Measurements from ENCODE around the gene EXTL2. TPM values are rescaled to one million over a fixed set of nuclear protein-coding genes. Genes with fewer than 3 reads are reported as not detected.
A peak's percentile ranks its signal among the peaks of the same experiment; 100 is the strongest.
"Not testable (repeated sequence)": the region's sequence is repeated elsewhere in the genome, so short reads cannot be mapped to it uniquely, and the experiment has no call there.

EXTL2 gene, protein sequence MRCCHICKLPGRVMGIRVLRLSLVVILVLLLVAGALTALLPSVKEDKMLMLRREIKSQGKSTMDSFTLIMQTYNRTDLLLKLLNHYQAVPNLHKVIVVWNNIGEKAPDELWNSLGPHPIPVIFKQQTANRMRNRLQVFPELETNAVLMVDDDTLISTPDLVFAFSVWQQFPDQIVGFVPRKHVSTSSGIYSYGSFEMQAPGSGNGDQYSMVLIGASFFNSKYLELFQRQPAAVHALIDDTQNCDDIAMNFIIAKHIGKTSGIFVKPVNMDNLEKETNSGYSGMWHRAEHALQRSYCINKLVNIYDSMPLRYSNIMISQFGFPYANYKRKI
- total RNA-seq, result 10 to 100 TPM in 1 of 2 experiments, 1 to 10 TPM in 1; 10.0 to 10.8 TPM

- peak within 1 kb of the TSS; percentile 97 for H3K4me3 Mint-ChIP-seq
- no peaks in the 10 kb centered on the region for H3K27me3 Mint-ChIP-seq
- peak; percentile 83 for DNase-seq
- peak within 1 kb of the TSS; percentile 99 for H3K27ac Mint-ChIP-seq
- H3K4me1 Mint-ChIP-seq, result peaks cover 43% of the 10 kb centered on the region
- H3K36me3 Mint-ChIP-seq, result peaks cover 60% of the 10 kb centered on the region
- peaks cover 13% of the 10 kb centered on the region for H3K9me3 Mint-ChIP-seq
Observed at GRCh38 chr1:100894603-100895539, at the start of gene EXTL2. EXTL2 (minus strand) TSS chr1:100894842; CDS start chr1:100888757, 6,085 bp downstream.

DNA sequence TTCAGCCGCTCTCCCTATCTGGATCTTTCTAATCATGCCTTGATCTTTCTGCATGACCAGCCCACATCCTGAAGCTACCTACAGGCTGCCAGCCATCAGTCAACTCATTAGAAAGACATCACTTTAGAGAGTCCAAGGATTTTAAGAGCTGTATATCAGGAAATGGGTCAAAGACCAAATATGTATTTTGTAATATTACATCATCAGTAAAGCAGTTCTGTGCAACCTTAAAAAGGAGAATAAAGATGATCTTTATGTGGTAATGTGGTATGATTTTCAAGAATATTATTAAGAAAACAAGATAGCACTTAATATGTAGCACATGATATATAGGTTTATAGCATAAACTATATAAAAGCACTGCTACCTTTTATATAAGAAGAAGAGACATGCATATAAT is 48.9 kb upstream of the EXTL2 start:
- Mint-ChIP-seq H3K4me3 (no peak overlapping the region), H3K9me3 (peaks cover 46% of the 10 kb centered on the region), H3K27ac (peak overlapping the region; percentile 96), H3K36me3 (peaks cover 87% of the 10 kb centered on the region), H3K27me3 (peaks cover 5% of the 10 kb centered on the region), H3K4me1 (peaks cover 45% of the 10 kb centered on the region)
- DNase-seq, result no peak

GRCh38 chr1:100942304-100943046 is 47.8 kb upstream of the EXTL2 start:
- Mint-ChIP-seq H3K4me1 (peaks cover 37% of the 10 kb centered on the region), H3K27ac (peak overlapping the region; percentile 96), H3K27me3 (peaks cover 5% of the 10 kb centered on the region), H3K4me3 (peak overlapping the region; percentile 35), H3K9me3 (peaks cover 42% of the 10 kb centered on the region), H3K36me3 (peaks cover 87% of the 10 kb centered on the region)
- no peak for DNase-seq

DNA sequence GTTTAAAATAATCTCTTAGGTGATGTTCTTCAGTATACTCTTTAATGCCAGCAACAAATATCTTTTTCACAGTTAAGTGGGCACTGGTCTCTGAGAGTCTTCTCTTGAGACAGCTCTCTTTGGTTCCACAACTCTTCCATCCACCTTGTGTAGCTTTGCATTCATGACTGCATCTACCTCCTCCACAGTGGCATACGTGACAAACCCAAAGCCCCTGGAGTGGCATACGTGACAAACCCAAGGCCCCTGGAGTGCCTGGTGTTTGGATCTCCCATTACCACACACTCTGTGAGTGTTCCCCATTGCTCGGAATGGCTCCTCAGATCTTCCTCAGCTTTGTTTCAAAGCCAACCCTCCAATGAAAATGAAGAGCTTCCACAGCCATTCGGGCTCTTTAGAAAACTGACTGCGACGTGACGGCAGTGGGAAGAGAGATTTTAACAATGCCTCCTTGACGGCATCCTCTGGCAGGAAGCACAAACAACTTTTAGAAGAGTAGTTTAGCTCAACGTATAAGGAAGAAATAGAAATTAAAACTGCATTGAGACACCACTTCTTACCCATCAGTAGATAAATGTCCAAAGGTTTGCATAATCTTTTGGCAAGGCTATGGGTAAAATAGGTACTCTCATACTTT is 47.1 kb upstream of the EXTL2 start:
- H3K4me1 Mint-ChIP-seq, result peaks cover 32% of the 10 kb centered on the region
- H3K4me3 Mint-ChIP-seq, result peak overlapping the region; percentile 33

DNA sequence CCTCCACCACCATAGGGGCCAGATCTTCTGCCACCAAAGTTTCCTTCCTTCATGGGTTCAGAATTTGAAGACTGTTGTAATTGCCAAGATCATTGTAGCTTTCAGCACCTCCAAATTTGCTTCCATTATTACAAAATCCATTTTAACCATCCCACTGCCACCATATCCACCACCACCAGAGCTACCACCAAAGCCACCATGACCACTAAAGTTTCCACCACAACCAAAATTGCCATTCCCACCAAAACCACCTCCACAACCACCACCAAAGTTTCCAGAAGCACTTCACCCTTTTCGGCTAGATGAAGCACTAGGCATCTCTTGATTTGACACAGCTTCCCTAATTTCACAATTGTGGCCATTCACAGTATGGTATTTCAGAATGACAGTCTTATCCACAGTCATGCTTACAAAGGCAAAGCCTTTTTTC is 46.5 kb upstream of the EXTL2 start:
- H3K9me3 Mint-ChIP-seq, result peaks cover 33% of the 10 kb centered on the region
- H3K36me3 Mint-ChIP-seq, result peaks cover 84% of the 10 kb centered on the region
- peaks cover 5% of the 10 kb centered on the region for H3K27me3 Mint-ChIP-seq
- peak; percentile 48 for DNase-seq
- H3K27ac Mint-ChIP-seq, result peak overlapping the region; percentile 96
- H3K4me3 Mint-ChIP-seq, result peak overlapping the region; percentile 75
- peaks cover 36% of the 10 kb centered on the region for H3K4me1 Mint-ChIP-seq

More for the DNA sequence above, 47.1 kb upstream of the EXTL2 start:
- no peak for DNase-seq
- Mint-ChIP-seq H3K27me3 (peaks cover 5% of the 10 kb centered on the region), H3K27ac (peak overlapping the region; percentile 96), H3K36me3 (peaks cover 84% of the 10 kb centered on the region), H3K9me3 (peaks cover 36% of the 10 kb centered on the region)

GRCh38 chr1:100936194-100936967 is 41.7 kb upstream of the EXTL2 start:
- DNase-seq, result no peak
- Mint-ChIP-seq H3K36me3 (peaks cover 88% of the 10 kb centered on the region), H3K27ac (no peak overlapping the region), H3K4me3 (no peak overlapping the region), H3K27me3 (peaks cover 5% of the 10 kb centered on the region), H3K4me1 (peaks cover 46% of the 10 kb centered on the region), H3K9me3 (peaks cover 23% of the 10 kb centered on the region)

GRCh38 chr1:100933555-100933954 is 38.9 kb upstream of the EXTL2 start:
- peaks cover 18% of the 10 kb centered on the region for H3K9me3 Mint-ChIP-seq
- peaks cover 58% of the 10 kb centered on the region for H3K4me1 Mint-ChIP-seq
- not testable (repeated sequence) for H3K27me3 Mint-ChIP-seq, H3K4me3 Mint-ChIP-seq, H3K27ac Mint-ChIP-seq, DNase-seq
- H3K36me3 Mint-ChIP-seq, result peaks cover 81% of the 10 kb centered on the region

DNA sequence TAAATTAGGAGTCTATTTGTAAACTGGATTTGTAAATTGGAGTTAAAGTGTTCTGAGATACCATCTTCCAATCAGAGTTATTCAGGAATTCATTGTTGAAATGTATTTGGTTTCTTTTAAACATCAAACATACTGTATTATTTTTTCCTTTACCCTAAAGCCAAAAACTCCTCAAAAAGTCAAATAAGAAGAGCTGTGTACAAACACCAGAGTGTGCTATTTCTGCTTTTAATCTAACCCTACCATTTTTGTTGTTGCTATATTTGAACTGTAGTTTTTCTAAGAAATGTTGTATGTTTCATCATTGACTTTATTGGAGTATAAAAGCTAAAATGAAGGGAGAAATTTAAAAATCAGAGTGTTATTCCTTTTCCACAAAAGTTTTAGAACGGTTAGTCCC is 37.1 kb upstream of the EXTL2 start:
- Mint-ChIP-seq H3K27ac (peak overlapping the region; percentile 10), H3K27me3 (no peaks in the 10 kb centered on the region), H3K4me3 (no peak overlapping the region), H3K36me3 (peaks cover 65% of the 10 kb centered on the region), H3K9me3 (peaks cover 11% of the 10 kb centered on the region), H3K4me1 (peaks cover 58% of the 10 kb centered on the region)
- no peak for DNase-seq

GRCh38 chr1:100930494-100930893 is 35.9 kb upstream of the EXTL2 start:
- peaks cover 53% of the 10 kb centered on the region for H3K36me3 Mint-ChIP-seq
- peak overlapping the region; percentile 9 for H3K27ac Mint-ChIP-seq
- DNase-seq, result no peak
- peaks cover 51% of the 10 kb centered on the region for H3K4me1 Mint-ChIP-seq
- no peaks in the 10 kb centered on the region for H3K27me3 Mint-ChIP-seq
- H3K9me3 Mint-ChIP-seq, result peaks cover 12% of the 10 kb centered on the region
- H3K4me3 Mint-ChIP-seq, result no peak overlapping the region

- DNase-seq, result no peak
- H3K27ac Mint-ChIP-seq, result no peak overlapping the region
- H3K9me3 Mint-ChIP-seq, result peaks cover 14% of the 10 kb centered on the region
- peaks cover 45% of the 10 kb centered on the region for H3K4me1 Mint-ChIP-seq
- H3K4me3 Mint-ChIP-seq, result no peak overlapping the region
- peaks cover 34% of the 10 kb centered on the region for H3K36me3 Mint-ChIP-seq
- no peaks in the 10 kb centered on the region for H3K27me3 Mint-ChIP-seq
Observed at GRCh38 chr1:100928128-100928527, 33.5 kb upstream of the EXTL2 start.

DNA sequence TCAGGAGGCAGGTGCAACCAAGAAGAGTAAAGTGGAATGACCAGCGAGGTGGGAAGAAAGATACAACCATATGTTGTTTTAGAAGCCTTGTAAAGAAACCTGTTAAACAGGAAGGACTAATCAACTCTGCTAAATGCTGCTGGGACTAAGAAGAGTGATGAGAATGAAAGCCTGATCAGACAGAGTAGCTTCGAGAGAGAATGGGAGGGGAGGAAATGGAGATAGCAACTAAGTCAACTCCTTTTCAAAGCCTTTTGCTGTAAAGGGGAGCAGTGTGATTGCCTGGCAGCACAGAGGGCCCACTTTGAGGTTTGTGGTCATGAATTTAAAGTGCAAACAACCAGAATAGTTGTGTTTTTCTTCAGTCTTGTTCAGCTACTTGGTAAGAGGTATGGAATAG is 32.6 kb upstream of the EXTL2 start:
- H3K27ac Mint-ChIP-seq, result no peak overlapping the region
- no peak overlapping the region for H3K4me3 Mint-ChIP-seq
- peak; percentile 29 for DNase-seq
- H3K27me3 Mint-ChIP-seq, result no peaks in the 10 kb centered on the region
- H3K36me3 Mint-ChIP-seq, result peaks cover 32% of the 10 kb centered on the region
- peaks cover 42% of the 10 kb centered on the region for H3K4me1 Mint-ChIP-seq
- H3K9me3 Mint-ChIP-seq, result peaks cover 10% of the 10 kb centered on the region

DNA sequence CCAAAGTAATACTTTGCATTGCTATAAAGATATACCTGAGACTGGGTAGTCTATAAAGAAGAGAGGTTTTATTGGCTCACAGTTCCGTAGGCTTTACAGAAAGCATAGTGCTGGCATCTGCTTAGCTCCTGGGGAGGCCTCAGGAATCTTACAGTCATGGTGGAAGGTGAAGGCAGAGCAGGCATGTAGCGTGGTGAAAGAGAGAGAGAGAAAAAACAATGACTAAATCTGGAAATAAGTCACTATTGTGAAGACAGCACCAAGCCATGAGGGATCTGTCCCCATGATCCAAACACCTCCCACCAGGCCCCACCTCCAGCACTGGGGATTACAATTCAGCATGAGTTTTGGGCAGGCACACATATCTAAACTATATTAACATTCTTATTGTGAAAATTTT is 31.6 kb upstream of the EXTL2 start:
- peaks cover 36% of the 10 kb centered on the region for H3K4me1 Mint-ChIP-seq
- H3K9me3 Mint-ChIP-seq, result peaks cover 10% of the 10 kb centered on the region
- H3K27ac Mint-ChIP-seq, result peak overlapping the region; percentile 73
- no peaks in the 10 kb centered on the region for H3K27me3 Mint-ChIP-seq
- no peak for DNase-seq
- H3K4me3 Mint-ChIP-seq, result no peak overlapping the region
- H3K36me3 Mint-ChIP-seq, result peaks cover 22% of the 10 kb centered on the region

DNA sequence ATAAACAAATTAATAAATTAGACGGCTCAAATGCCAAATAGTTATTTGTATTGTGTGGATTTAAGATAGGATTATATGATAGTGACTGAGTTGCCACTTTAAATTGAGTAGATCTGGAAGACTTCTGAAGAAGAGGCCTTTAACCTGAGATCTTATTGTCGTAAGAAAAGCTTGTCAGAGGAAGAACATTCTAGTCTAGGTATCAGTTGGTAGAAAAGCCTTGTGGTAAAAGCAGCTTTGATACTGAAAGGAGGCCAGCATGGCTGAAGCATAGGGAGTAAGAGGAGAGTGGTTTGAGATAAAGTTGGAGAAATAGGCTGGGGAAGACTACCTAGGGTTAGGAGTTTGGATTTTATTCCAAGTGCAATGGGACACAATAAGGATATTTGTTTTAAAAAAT is 30.3 kb upstream of the EXTL2 start:
- peaks cover 10% of the 10 kb centered on the region for H3K9me3 Mint-ChIP-seq

GRCh38 chr1:100924212-100924611 is 29.6 kb upstream of the EXTL2 start:
- Mint-ChIP-seq H3K9me3 (peaks cover 10% of the 10 kb centered on the region), H3K27me3 (no peaks in the 10 kb centered on the region), H3K27ac (peak overlapping the region; percentile 26), H3K36me3 (peaks cover 11% of the 10 kb centered on the region), H3K4me3 (no peak overlapping the region), H3K4me1 (peaks cover 27% of the 10 kb centered on the region)
- no peak for DNase-seq

More for the DNA sequence above, 30.3 kb upstream of the EXTL2 start:
- peaks cover 16% of the 10 kb centered on the region for H3K36me3 Mint-ChIP-seq
- H3K4me1 Mint-ChIP-seq, result peaks cover 32% of the 10 kb centered on the region
- H3K27me3 Mint-ChIP-seq, result no peaks in the 10 kb centered on the region
- DNase-seq, result no peak
- peak overlapping the region; percentile 67 for H3K27ac Mint-ChIP-seq
- no peak overlapping the region for H3K4me3 Mint-ChIP-seq

All from activated naive CD8-positive, alpha-beta T cell treated with anti-CD3 and anti-CD28 coated beads for 36 hours (primary cell).